GM23338 (cell line): ENCODE measurements around the gene CCDC30. TPM values are rescaled to one million over a fixed set of nuclear protein-coding genes. Genes with fewer than 3 reads are reported as not detected.

Experiments
- ATAC-seq: fragments of 200-7000 bp; cut with Tn5 transposase; 3 replicates; pipeline ENCODE4 v1.9.1; 2020
- DNase-seq: peaks from one replicate; pipeline ENCODE4 v3.0.0-alpha.2; 2015; ENCODE audit warnings: low spot score
- H2AFZ ChIP-seq: fragments of 200-600 bp; sonication (generic); 2 replicates; pipeline ENCODE4 v1.8.0; 2016; ENCODE audit warnings: antibody characterized with exemption, mild to moderate bottlenecking, moderate library complexity
- H3F3A ChIP-seq: fragments of 200-600 bp; sonication (generic); replicated peaks from 2 replicates; pipeline ENCODE4 v1.8.0; 2017; ENCODE audit warnings: antibody characterized with exemption, mixed run types, low read depth
- H3K27ac ChIP-seq: fragments of 200-600 bp; sonication (generic); 2 replicates; pipeline ENCODE4 v1.6.1; 2016; ENCODE audit warnings: low read depth
- H3K27me3 ChIP-seq: fragments of 200-600 bp; sonication (generic); 2 replicates; pipeline ENCODE4 v1.8.0; 2016; ENCODE audit warnings: mild to moderate bottlenecking, mixed run types, moderate library complexity; ENCODE audit not compliant: insufficient read depth
- H3K36me3 ChIP-seq: fragments of 200-600 bp; sonication (generic); 2 replicates; pipeline ENCODE4 v1.8.0; 2016; ENCODE audit warnings: mild to moderate bottlenecking; ENCODE audit not compliant: insufficient read depth
- H3K4me1 ChIP-seq: fragments of 200-600 bp; sonication (generic); 2 replicates; pipeline ENCODE4 v1.8.0; 2016; ENCODE audit warnings: mild to moderate bottlenecking, moderate library complexity; ENCODE audit not compliant: insufficient read depth
- H3K4me2 ChIP-seq: fragments of 200-600 bp; sonication (generic); 2 replicates; pipeline ENCODE4 v1.7.1; 2017; ENCODE audit warnings: mixed run types
- H3K4me3 ChIP-seq: fragments of 200-600 bp; sonication (generic); 2 replicates; pipeline ENCODE4 v1.6.1; 2016; ENCODE audit warnings: mixed run types
- H3K79me2 ChIP-seq: fragments of 200-600 bp; sonication (generic); replicated peaks from 2 replicates; pipeline ENCODE4 v1.8.0; 2017; ENCODE audit warnings: mild to moderate bottlenecking; ENCODE audit not compliant: insufficient read depth
- H3K9me2 ChIP-seq: fragments of 200-600 bp; sonication (generic); 2 replicates; pipeline ENCODE4 v1.8.0; 2017; ENCODE audit not compliant: insufficient read depth
- H4K20me1 ChIP-seq: fragments of 200-600 bp; sonication (generic); replicated peaks from 2 replicates; pipeline ENCODE4 v1.8.0; 2017; ENCODE audit warnings: mild to moderate bottlenecking; ENCODE audit not compliant: insufficient read depth
- H3K27ac Mint-ChIP-seq: 2 replicates; pipeline ENCODE4 v1.8.0; 2020; ENCODE audit warnings: inconsistent platforms, mild to moderate bottlenecking, moderate library complexity, mixed read lengths
- H3K27me3 Mint-ChIP-seq: 3 replicates; pipeline ENCODE4 v1.8.0; 2022; ENCODE audit warnings: low read depth, mild to moderate bottlenecking, moderate library complexity, mixed read lengths, inconsistent platforms; ENCODE audit not compliant: insufficient read depth, poor library complexity
- H3K36me3 Mint-ChIP-seq: 3 replicates; pipeline ENCODE4 v1.8.0; 2021; ENCODE audit warnings: low read depth, mild to moderate bottlenecking, inconsistent platforms, moderate library complexity, mixed read lengths
- H3K4me1 Mint-ChIP-seq: 3 replicates; pipeline ENCODE4 v1.8.0; 2020; ENCODE audit warnings: mild to moderate bottlenecking, inconsistent platforms, mixed read lengths
- H3K4me3 Mint-ChIP-seq: 3 replicates; pipeline ENCODE4 v1.8.0; 2021; ENCODE audit warnings: moderate library complexity, mild to moderate bottlenecking, inconsistent platforms, mixed read lengths
- H3K9me3 Mint-ChIP-seq: 3 replicates; pipeline ENCODE4 v1.8.0; 2020; ENCODE audit warnings: moderate library complexity, mild to moderate bottlenecking, inconsistent platforms, mixed read lengths
- CREB1 ChIP-seq: fragments of 250-450 bp; sonication (Bioruptor Pico); IDR thresholded peaks from 2 replicates; pipeline ENCODE4 v1.5.0; 2020; ENCODE audit warnings: low read depth, mild to moderate bottlenecking, moderate library complexity
- EZH2 ChIP-seq: fragments of 200-600 bp; sonication (generic); IDR thresholded peaks from one replicate; pipeline ENCODE4 v1.8.0; 2017; ENCODE audit warnings: antibody characterized with exemption, mild to moderate bottlenecking, low read depth; ENCODE audit not compliant: unreplicated experiment
- EZH2phosphoT487 ChIP-seq: fragments of 200-600 bp; sonication (generic); IDR thresholded peaks from one replicate; pipeline ENCODE4 v1.8.1; 2018; ENCODE audit warnings: antibody characterized with exemption; ENCODE audit not compliant: unreplicated experiment
- JUNB ChIP-seq: IDR thresholded peaks from one replicate; pipeline ENCODE4 v1.6.1; 2016; ENCODE audit warnings: antibody characterized with exemption; ENCODE audit not compliant: unreplicated experiment
- REST ChIP-seq: IDR thresholded peaks from one replicate; pipeline ENCODE4 v1.6.1; 2018; ENCODE audit warnings: antibody characterized with exemption; ENCODE audit not compliant: unreplicated experiment
- ZNF462 ChIP-seq: fragments of 250-450 bp; sonication (Bioruptor Pico); IDR thresholded peaks from 2 replicates; pipeline ENCODE4 v1.5.0; 2020; ENCODE audit warnings: mild to moderate bottlenecking, moderate library complexity
- polyA plus RNA-seq: library from polyadenylated mRNA; unstranded; fragments of >200 nt; fragmentation: Nextera tagmentation; extraction: Ambion mirVana; gene quantifications from 2 replicates; pipeline ENCODE4 v1.2.1, GENCODE V29; 2016
- total RNA-seq: library from RNA; depleted of rRNA; stranded (reverse); fragments of >200 nt; shearing (Covaris generic); gene quantifications from 2 replicates; pipeline ENCODE4 v1.2.3, GENCODE V29; 2014

CCDC30 gene
- total and polyA plus RNA-seq, 2 experiments from 2014 or later, result 0.56 to 1.8 TPM

- TF ChIP-seq ZNF462 (CRISPR knock-in tag) (no peak), EZH2 (no peak)
These were observed 195.8 kb downstream of the CCDC30 start (continued) for GRCh38 chr1:42658877-42659337.

GRCh38 chr1:42660907-42661500 lies 197.9 kb downstream of the CCDC30 start:
- Histone ChIP-seq H3K79me2 (peaks cover 39% of the 10 kb centered on the region), H3K4me3 (no peak overlapping the region), H3K4me2 (no peak overlapping the region), H3K36me3 (peaks cover 44% of the 10 kb centered on the region), H3K27me3 (no peaks in the 10 kb centered on the region), H4K20me1 (peaks cover 14% of the 10 kb centered on the region), H3K27ac (no peak overlapping the region), H3K4me1 (peaks cover 12% of the 10 kb centered on the region), H3K9me2 (no peaks in the 10 kb centered on the region), H2AFZ (no peak overlapping the region), H3F3A (peaks cover 10% of the 10 kb centered on the region; the same call in 1 of the 2 replicates)
- Mint-ChIP-seq H3K36me3 (peaks cover 46% of the 10 kb centered on the region), H3K27ac (no peak overlapping the region), H3K9me3 (no peaks in the 10 kb centered on the region), H3K4me3 (no peak overlapping the region), H3K4me1 (peaks cover 9% of the 10 kb centered on the region), H3K27me3 (peaks cover 3% of the 10 kb centered on the region)
- DNase-seq (no peak), ATAC-seq (no peak)
- no peak for TF ChIP-seq EZH2phosphoT487

- Histone ChIP-seq H3F3A (no peaks in the 10 kb centered on the region), H3K4me1 (no peaks in the 10 kb centered on the region), H3K4me2 (no peak overlapping the region), H3K79me2 (no peaks in the 10 kb centered on the region), H2AFZ (no peak overlapping the region), H3K4me3 (no peak overlapping the region), H3K27ac (no peak overlapping the region), H3K9me2 (no peaks in the 10 kb centered on the region), H4K20me1 (no peaks in the 10 kb centered on the region; the same call in 1 of the 2 replicates), H3K27me3 (no peaks in the 10 kb centered on the region), H3K36me3 (peaks cover 43% of the 10 kb centered on the region)
- Mint-ChIP-seq H3K36me3 (peaks cover 52% of the 10 kb centered on the region), H3K27me3 (no peaks in the 10 kb centered on the region), H3K4me1 (no peaks in the 10 kb centered on the region), H3K4me3 (no peak overlapping the region), H3K9me3 (no peaks in the 10 kb centered on the region), H3K27ac (no peak overlapping the region)
- ATAC-seq, result no peak
- DNase-seq, result no peak
- no peak for TF ChIP-seq CREB1 (CRISPR knock-in tag)
- TF ChIP-seq JUNB, result no peak
- no peak for TF ChIP-seq REST
These were observed 206.8 kb downstream of the CCDC30 start for GRCh38 chr1:42669936-42670335.
